HG02642 (cell line): ENCODE data around the gene NAV1.
A peak's percentile ranks its signal among the peaks of the same experiment; 100 is the strongest.

Experiments used
- ATAC-seq: cut with Tn5 transposase; IDR thresholded peaks from one replicate; pipeline ENCODE4 v1.9.1; 2021; ENCODE audit warnings: mild to moderate bottlenecking; ENCODE audit not compliant: unreplicated experiment, poor library complexity

NAV1 gene

DNA sequence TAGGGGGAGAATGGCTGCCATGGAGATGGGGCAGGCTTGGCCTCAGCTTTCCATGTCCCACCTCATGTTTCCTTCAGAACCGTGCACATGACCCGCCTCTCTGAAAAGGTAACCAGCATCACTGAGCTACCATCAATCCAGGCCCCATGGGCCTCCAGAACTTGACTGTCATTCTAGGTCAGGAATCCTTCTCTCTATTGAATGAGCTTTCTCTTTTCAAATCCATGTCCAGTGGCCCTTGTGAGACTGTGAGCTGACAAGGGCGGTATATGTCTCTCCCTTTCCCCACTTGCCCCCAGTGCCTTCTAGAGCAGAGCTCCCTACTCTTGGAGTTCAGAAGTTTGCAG, 36.4 kb upstream of the NAV1 start:
- no peak for ATAC-seq

DNA sequence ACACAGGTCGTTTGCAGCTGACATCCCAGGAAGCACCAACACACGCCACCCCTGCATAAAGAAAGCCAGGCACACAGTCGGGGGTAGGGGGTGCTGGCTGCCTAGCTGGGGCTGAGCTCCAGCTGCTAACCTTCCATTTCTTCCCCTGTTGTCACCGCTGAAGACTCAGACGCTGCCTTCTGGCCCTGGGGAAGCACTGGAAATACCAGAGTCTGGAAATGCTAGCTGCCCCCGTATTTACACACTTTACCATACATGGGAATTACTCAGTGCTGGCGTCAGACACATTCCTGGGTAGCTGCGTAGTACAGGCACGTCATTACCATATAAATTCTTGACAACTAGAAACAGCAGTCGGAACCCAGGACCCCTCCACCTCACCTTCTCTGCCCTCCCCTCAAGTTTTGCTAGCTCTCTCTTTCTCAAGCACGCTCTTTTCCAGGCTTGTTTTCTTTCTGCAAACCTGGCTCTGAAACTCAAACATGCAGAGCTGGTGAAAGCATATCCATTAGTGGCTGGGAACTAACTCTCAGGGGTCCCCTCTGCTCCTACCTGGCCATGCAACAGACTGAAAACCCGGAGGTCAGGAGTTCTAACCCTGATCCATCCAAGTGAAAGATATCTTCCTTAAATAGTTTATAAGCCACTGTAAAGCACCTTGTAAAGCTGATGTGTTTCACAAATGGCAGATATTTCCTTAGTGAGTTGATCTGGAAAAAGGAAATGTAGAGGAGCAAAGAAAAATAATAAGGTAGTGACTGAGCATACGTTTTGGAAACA, 35.3 kb upstream of the NAV1 start:
- no peak for ATAC-seq

DNA sequence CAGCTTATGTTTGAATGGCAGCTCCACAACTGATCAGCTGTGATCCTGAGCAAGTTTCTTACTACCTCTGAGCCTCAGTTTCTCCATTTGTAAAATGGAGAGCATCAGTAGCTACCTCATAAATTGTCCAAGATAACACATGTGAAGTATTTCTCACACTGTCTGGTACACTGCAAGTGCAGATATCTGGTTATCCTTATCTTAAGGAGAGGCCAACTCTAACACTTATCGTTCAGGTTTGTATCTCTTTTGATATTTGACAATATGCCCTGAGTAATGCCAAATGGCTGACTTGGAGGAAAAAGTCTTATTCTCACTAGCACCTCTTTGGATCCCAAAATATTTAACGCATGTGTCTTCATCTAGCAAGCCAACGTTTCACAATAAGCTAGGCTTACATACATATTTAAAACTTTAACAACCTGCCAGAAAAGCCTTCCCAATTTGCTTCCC, 34.7 kb upstream of the NAV1 start:
- ATAC-seq: no peak

DNA sequence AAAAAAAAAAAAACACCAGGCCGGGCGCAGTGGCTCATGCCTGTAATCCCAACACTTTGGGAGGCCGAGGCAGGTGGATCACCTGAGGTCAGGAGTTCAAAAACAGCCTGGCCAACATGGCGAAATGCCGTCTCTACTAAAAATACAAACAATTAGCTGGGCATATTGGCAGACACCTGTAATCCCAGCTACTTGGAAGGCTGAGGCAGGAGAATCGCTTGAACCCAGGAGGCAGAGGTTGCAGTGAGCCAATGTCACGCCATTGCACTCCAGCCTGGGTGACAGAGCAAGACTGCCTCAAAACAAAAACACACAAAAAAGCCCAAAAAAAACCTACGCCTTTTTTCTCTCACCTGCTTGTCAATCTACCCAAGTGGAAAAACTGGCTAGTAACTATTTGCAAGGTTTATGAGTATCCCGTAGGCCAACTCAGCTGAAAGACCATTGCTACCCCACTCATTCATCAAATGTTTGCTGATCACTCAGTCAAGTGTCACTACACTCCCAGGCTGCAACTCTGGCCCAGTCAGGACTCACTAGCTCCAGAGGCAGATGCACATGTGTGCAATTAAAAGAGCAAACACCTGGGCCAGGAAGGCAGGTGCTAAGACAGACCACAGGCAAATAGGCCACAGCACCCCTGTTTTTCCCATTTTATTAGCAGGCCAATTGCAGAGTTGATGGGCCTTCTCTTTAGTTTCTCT, 34.0 kb upstream of the NAV1 start:
- no peak for ATAC-seq

DNA sequence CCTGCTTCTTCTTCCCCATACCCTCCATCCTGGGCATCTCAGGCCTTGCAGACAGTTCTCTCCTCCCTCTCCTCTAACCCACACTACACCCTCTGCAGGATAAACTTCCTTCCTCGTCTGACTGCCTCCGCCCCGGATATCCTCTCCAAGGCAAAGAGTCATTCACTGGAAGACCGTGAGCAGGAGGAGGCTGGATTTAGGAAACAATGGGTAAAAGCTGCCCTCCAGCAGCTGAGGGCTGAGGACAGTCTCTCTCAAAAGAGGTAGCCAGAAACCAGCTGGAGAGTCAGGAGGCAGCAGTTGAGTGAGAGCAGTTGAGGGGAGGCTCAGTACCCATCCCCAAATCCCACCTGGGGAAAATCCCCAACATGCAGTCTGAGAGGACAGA, 33.4 kb upstream of the NAV1 start:
- no peak for ATAC-seq

DNA sequence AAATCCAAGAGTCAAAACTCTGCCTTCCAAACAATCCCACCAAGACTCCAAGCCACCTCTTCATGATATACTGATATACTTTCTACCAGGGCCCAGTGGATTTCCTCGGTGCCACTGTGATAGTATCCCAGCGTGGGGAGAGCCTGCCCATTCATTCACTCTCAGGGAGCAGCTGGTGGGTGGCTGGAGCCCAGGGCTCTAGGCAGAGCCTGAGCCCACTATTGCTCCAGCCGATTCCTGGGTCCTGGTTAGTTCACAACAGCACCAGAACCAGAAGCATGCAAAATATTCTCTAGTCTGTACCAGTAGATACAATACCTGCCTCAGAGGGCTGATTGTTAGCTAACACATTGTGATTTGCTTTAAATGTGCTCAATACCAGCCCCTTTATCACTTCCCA, 32.8 kb upstream of the NAV1 start:
- ATAC-seq: no peak

DNA sequence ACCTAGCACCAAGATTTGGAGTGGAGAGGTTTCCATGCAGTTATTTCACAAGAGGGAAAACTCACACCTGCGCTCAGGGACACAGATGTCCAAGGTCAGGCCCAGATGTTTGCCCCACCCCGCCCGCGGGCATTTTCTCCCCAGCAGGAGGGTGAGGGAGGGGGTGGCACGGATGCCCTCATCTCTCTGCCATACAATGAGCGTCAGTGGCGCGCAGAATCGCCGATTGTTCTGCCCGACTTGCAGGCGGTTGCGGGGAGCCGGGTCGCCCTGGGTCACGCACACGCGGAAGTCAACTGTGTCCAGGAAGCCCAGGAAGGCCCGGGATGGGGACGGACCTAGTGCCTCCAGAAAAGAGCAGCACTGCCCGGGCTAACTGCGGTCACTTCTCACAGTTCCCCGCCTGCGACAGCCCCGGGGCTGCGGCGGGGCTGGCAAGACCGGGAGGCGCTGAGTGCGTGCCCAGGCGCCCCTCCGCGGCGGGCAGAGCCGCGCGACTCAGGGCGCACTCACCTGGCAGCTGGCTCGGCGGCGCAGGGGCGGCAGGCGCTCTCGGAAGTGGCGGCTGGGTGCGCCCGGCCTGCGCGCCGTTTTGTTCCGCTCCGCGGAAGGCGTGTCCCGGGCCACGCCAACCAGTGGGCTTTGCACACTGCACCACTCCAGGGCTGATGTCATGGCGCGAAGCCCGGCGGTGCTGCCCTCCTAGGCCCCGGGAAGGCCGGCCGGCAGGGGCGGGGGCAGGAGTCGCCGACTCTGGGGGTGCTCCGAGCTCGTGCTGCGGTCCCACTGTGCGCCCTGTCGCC, 32.2 kb upstream of the NAV1 start, which contains the start of gene CSRP1:
CSRP1 (minus strand) TSS at position 567 of the 803 bp plus-strand sequence. CDS start 10,820 bp downstream, outside the sequence.
- ATAC-seq: peak; percentile 89

DNA sequence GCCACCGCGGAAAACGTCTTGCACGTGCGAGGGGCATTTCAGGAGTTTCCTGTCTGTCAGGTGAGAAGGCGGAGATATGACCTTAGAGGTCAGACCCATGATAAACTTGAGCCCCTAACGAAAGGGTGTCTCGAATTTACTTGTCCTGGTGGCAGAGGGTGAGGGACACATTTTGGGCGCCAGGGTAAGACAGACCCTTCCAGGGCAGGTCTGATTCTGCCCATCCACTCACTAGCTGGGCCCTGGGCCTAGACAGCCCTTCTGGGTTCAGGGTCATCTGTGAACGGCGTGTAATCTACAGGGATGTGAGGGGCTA, 31.6 kb upstream of the NAV1 start:
- ATAC-seq: peak; percentile 17

DNA sequence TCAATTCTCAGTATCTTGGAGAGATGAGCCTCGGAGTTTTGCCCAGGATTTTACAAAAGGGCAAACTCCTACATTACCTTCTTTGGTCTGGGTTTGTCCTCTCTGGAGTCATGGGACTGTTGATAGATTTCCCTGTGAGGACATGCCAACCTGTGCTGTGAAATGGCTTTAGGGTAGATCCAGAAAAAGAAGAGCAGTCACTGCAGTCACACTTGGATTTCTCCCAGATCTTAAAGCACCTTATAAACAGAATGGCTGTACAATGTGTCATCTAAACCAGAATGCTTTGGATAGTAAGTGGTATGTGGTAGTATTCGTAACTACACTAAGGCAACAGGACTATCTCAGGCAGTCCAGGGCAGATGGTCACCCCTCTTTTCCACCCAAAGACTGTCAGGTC, 30.1 kb upstream of the NAV1 start:
- ATAC-seq: no peak

DNA sequence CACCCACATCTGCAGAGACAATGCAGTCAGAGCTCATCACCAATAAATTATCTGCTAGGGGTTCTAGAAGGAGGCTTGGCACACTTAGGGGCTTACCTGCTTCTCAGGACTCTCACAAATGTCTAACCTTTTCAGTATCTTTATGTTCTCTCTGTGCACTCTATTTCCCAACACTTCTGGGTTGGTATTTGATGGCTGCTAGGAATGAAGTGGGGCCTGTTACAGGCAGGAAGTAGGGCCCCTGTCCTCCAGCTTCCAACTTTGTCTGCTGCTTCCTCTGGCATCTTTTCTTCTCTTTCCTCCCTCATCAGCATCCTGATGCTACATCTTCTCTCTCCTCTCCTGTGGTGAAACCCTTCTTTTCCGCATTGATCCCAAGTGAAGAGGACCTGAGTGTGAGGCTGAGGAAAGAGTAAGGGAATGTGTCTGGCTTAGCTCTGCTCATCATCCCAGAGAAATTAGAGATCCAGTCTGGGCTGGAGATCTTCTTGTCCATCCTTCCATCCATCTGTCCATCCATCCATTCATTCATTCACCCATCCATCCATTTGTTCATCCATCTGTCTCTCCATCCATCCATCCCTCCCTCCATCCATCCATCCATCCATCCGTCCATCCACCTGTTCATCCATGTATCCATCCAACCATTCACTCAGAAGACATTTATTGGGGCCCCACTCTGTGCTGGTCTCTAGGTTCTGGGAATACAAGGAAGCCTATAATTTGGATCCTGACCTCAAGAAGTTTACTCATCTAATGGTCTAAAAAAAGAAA, 29.1 kb upstream of the NAV1 start:
- ATAC-seq: no peak

DNA sequence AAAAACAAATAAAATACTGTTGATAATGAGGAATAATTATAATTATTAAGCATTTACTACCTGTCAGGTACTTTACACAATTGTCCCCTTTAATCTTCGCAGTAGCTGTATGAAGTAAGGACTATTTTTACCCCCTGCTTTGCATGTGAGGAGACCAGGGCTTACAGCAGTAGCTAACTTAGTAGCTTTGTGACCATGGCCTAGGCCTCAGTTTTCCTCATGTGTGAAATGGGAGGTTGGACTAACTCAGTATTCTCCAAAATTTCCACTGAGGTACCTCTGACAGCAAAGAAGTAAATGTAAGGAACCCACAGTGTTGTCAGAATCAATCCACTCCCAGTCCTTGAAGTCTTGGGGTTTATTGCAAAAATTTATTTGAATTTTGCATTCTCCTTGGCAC, 28.2 kb upstream of the NAV1 start:
- ATAC-seq: no peak

DNA sequence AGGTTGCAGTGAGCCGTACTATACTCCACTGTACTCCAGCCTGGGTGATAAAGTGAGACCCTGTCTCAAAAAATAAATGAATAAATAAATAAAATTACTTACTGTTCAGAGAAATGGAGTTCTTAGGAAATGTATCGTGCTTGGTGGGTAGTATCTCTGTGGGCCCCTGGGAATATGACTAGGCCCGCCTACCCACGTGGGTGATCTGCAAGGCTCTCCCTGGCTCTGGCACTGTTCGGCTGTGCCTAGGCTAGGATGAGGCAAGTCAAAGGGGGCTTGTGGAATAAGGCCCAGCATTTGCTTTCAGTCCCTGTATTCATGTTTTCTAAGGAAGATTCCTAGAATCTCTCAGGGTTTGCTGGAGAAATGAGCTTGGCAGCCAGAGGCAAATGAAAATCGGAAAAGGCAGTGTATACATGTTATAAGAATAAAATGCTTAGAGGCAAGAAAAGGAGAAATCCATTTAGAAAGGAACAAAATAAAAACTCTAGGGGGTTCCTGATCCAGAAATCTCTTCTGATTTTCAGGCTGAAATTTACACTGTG, 27.5 kb upstream of the NAV1 start:
- ATAC-seq: no peak

DNA sequence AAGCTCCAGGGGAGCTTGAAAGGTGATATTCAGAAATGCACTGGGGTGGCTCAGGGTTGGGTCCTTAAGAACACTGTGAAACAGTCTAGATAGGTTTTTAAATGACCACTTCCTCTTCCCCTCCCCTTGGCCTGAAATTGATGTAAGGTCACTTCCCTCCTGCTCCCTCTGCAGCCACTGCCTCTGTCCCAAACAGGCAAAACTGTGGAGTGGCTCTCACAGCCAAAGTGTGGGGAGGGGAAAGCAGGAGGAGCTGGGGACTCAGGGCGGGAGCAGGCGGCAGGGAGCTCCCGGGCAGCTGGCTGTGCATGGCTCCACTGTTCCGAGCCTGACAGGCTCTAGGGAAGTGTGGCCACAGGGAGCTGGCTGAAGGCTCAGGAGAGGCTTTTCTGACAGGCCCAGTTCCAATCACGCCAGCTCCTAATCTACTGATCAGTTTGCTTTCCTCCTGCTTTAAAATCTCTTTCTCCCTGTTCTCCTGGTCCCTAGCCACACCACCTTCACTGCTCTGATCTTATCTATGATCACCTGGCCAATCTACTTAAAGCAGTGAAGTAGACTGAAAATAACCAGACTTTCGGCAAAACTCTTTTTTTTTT, 26.9 kb upstream of the NAV1 start:
- no peak for ATAC-seq

DNA sequence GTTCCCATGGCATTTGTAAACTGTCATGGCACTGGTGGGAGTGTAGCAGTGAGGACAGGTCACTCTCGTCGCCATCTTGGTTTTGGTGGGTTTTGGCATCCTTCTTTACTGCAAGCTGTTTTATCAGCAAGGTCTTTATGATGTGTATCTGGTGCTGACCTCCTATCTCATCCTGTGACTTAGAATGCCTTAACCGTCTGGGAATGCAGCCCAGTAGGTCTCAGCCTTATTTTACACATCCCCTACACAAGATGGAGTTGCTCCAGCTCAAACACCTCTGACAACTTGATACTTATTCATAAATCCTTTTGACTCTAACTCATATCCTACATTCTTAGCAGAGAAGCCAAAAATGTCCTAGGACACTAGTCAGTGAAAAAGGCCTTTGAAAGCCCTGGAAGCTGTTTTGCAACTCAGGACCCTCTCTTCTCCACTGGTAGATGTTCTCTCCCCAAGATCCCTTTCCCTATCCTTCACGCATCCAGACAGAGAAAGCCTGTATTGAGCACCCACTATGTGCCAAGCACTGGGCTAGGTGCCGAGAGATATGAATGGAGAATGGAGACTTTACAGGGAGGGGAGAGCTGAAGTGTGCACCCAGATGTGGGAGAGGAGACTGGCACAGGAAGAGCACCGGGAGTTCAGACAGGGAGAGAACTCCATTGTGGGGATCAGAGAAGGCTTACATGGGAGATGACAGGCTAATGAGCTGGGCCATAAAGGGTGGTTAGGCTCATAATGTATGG, 25.3 kb upstream of the NAV1 start:
- ATAC-seq: no peak

DNA sequence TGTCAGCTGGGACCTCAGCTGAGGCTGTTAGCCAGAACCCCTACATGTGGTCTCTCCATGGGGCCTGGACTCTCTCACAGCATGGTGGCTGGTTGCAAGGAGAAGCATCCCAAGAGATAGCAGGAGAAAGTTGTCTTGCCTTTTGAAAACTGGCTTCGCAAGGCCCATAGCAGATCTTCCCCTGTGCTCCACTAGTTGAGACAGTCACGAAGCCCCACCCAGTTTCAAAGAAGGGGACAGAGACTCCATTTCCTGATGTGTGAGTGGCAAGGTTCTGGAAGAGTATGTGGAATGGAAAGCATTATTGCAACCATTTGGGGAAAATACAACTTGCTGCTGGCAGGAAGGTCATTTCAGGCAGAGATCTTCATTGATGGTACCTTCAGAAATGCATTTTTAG, 24.5 kb upstream of the NAV1 start:
- no peak for ATAC-seq

DNA sequence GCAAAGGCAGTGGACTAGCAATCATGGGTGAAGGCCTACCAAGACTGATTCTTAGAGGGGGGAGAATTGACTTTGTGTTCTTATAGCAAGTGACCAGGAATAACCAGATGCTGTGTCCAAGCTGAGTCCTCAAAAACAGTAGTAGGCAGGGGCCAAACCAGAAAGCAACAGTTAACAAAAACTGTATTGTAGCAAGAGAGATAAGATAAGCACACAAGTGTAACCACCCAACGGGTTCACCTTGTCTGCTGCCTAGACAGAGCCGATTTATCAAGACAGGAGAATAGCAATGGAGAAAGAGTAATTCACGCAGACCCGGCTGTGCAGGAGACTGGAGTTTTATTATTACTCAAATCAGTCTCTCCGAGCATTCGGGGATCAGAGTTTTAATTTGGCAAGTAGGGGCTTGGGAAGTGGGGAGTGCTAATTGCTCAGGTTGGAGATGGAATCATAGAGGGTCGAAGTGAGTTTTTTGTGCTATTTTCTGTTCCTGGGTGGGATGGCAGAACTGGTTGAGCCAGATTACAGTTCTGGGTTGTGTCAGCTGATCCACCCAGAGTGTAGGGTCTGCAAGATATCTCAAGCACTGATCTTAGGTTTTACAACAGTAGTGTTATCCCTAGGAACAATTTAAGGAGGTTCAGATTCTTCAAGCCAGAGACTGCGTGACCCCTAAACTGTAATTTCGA, 23.7 kb upstream of the NAV1 start:
- ATAC-seq: no peak

DNA sequence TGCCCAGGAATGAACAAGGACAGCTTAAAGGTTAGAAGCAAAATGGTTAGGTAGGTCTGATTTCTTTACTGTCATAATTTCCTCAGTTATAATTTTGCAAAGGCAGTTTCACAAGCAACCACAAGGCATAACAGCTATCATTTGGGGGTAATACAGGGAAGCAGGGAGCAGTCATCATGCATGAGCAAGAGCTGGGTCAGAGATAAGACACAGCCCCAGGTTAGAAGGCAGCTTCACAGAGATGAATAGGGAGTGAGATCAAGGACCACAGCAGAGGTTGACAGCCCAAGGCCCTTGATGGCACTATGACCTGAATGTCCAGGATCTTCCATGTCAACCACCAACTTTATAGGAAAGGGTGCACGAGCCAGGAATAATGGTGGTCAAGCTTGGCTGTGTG, 23.0 kb upstream of the NAV1 start:
- ATAC-seq: no peak

DNA sequence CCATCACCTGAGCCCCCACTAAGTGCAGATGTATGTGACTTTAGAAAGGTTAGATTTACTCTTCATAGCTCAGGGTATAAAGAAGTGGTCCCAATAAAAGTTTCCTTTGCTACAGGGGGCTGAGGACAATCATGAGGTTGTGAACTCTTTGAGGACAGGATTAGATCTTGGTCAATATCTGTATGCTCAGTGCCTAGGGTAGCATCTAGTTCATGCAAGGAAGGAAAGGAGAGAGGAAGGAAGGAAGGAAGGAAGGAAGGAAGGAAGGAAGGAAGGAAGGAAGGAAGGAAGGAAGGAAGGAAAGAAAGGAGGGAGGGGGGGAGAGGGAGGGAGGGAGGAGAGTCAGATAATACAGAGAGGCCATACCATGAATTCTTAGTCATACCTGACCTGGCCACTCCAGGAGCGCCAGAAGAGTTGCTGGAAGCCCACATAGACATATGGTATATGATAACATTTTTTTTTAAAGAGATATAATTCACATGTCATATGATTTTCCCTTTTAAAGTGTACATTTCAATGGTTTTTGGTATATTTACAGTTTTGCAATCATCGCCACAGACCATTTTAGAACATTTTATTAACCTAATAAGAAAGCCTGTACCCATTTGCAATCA, 22.3 kb upstream of the NAV1 start:
- no peak for ATAC-seq
